ENCODE data around the gene ASXL2. TPM values are rescaled to one million over a fixed set of nuclear protein-coding genes. Genes with fewer than 3 reads are reported as not detected.

The ASXL2 gene
- total RNA-seq, 1 experiment from 2014 or later = 35.7 TPM

- TF ChIP-seq CTCF (IDR thresholded peaks at IDR 0.05; ENCODE audit: insufficient read depth in 1 of 2, low read depth in 1 of 2, low read length in 1 of 2, severe bottlenecking in 1 of 2, unreplicated experiment in 1 of 2) = no peak
- Histone ChIP-seq H3K27me3 (replicated peaks; ENCODE audit: control insufficient read depth, insufficient read depth, low read length) (no peaks in the 10 kb centered on the region), H3K4me1 (no peaks in the 10 kb centered on the region), H3K4me3 (ENCODE audit: low read depth, low read length) (no peak overlapping the region), H3K36me3 (ENCODE audit: control insufficient read depth, insufficient read depth, low read length) (no peaks in the 10 kb centered on the region), H3K9me3 (no peaks in the 10 kb centered on the region)
- no peaks in the 10 kb centered on the region for H3K27me3 Mint-ChIP-seq (ENCODE audit: insufficient read depth, unreplicated experiment)
- no peak overlapping the region for H3K27ac Mint-ChIP-seq (ENCODE audit: unreplicated experiment)
- no peaks in the 10 kb centered on the region for H3K4me1 Mint-ChIP-seq (ENCODE audit: low read depth, unreplicated experiment)
- ChIA-PET CTCF (interaction anchor here (0.6 to 4.3 kb wide), 4 partner anchors 19 to 337 kb away, joined by 3 to 74 read pairs (median 6); no protein-coding TSS in a partner anchor), POLR2A (no interaction called here)
- H3K36me3 Mint-ChIP-seq (ENCODE audit: insufficient read depth, unreplicated experiment) = peaks cover under 1% of the 10 kb centered on the region
- H3K9me3 Mint-ChIP-seq (ENCODE audit: unreplicated experiment) = no peaks in the 10 kb centered on the region
- H3K4me3 Mint-ChIP-seq (ENCODE audit: unreplicated experiment) = no peak overlapping the region
- intact Hi-C loops (cut with micrococcal nuclease; ENCODE audit: unreplicated experiment) = no loop called here
- BruUV-seq (replicated peaks) = no TSS peak
- DNase-seq = no peak
Measured at GRCh38 chr2:25698752-25699151, 179.5 kb downstream of the ASXL2 start.

GRCh38 chr2:25697559-25698341 lies 180.5 kb downstream of the ASXL2 start:
- Histone ChIP-seq H3K36me3 (ENCODE audit: control insufficient read depth, insufficient read depth, low read length) (no peaks in the 10 kb centered on the region), H3K4me1 (no peaks in the 10 kb centered on the region), H3K27me3 (replicated peaks; ENCODE audit: control insufficient read depth, insufficient read depth, low read length) (no peaks in the 10 kb centered on the region), H3K4me3 (ENCODE audit: low read depth, low read length) (no peak overlapping the region), H3K9me3 (no peaks in the 10 kb centered on the region)
- no TSS peak for BruUV-seq (replicated peaks)
- Mint-ChIP-seq H3K36me3 (ENCODE audit: insufficient read depth, unreplicated experiment) (peaks cover 4% of the 10 kb centered on the region), H3K9me3 (ENCODE audit: unreplicated experiment) (no peaks in the 10 kb centered on the region), H3K27ac (ENCODE audit: unreplicated experiment) (no peak overlapping the region), H3K4me1 (ENCODE audit: low read depth, unreplicated experiment) (no peaks in the 10 kb centered on the region), H3K27me3 (ENCODE audit: insufficient read depth, unreplicated experiment) (no peaks in the 10 kb centered on the region), H3K4me3 (ENCODE audit: unreplicated experiment) (no peak overlapping the region)
- TF ChIP-seq CTCF (IDR thresholded peaks at IDR 0.05; ENCODE audit: insufficient read depth in 1 of 2, low read depth in 1 of 2, low read length in 1 of 2, severe bottlenecking in 1 of 2, unreplicated experiment in 1 of 2) = no peak
- no peak for DNase-seq
- CTCF ChIA-PET = interaction anchor here (2.0 to 4.3 kb wide), 2 partner anchors 33 to 91 kb away, joined by 8 to 74 read pairs; no protein-coding TSS in a partner anchor
- intact Hi-C loops (cut with micrococcal nuclease; ENCODE audit: unreplicated experiment) = no loop called here
- POLR2A ChIA-PET = no interaction called here

- H3K4me3 Mint-ChIP-seq (ENCODE audit: unreplicated experiment) = no peak overlapping the region
- no peak for TF ChIP-seq CTCF (IDR thresholded peaks at IDR 0.05; ENCODE audit: insufficient read depth in 1 of 2, low read depth in 1 of 2, low read length in 1 of 2, severe bottlenecking in 1 of 2, unreplicated experiment in 1 of 2)
Measured at GRCh38 chr2:25692737-25693445, 185.4 kb downstream of the ASXL2 start.

More at GRCh38 chr2:25692737-25693445, 185.4 kb downstream of the ASXL2 start:
- Mint-ChIP-seq H3K36me3 (ENCODE audit: insufficient read depth, unreplicated experiment) (peaks cover 4% of the 10 kb centered on the region), H3K27ac (ENCODE audit: unreplicated experiment) (no peak overlapping the region), H3K27me3 (ENCODE audit: insufficient read depth, unreplicated experiment) (no peaks in the 10 kb centered on the region), H3K4me1 (ENCODE audit: low read depth, unreplicated experiment) (no peaks in the 10 kb centered on the region), H3K9me3 (ENCODE audit: unreplicated experiment) (no peaks in the 10 kb centered on the region)
- intact Hi-C loops (cut with micrococcal nuclease; ENCODE audit: unreplicated experiment) = no loop called here
- BruUV-seq (replicated peaks) = no TSS peak
- Histone ChIP-seq H3K4me3 (ENCODE audit: low read depth, low read length) (no peak overlapping the region), H3K9me3 (no peaks in the 10 kb centered on the region), H3K27me3 (replicated peaks; ENCODE audit: control insufficient read depth, insufficient read depth, low read length) (no peaks in the 10 kb centered on the region; the same call in 1 of the 2 replicates), H3K4me1 (peaks cover 9% of the 10 kb centered on the region; the same call in 1 of the 2 replicates), H3K36me3 (ENCODE audit: control insufficient read depth, insufficient read depth, low read length) (no peaks in the 10 kb centered on the region)
- ChIA-PET CTCF (interaction anchor here (0.7 kb wide), 1 partner anchor 65 kb away, joined by 7 read pairs; no protein-coding TSS in a partner anchor), POLR2A (no interaction called here)
- no peak for DNase-seq
